Subcutaneous adipose tissue (tissue), 4 donors: ENCODE results near the gene SLC16A12. TPM values are rescaled to one million over a fixed set of nuclear protein-coding genes. Genes with fewer than 3 reads are reported as not detected.

Experiments
- CTCF ChIP-seq: fragments of 450-650 bp; IDR thresholded peaks from one replicate; pipeline ENCODE4 v1.5.1; 2016; ENCODE audit warnings: low read depth, mild to moderate bottlenecking, control low read depth, antibody characterized with exemption, moderate library complexity
- total RNA-seq, 4 donors: library from RNA; depleted of rRNA; stranded (reverse); fragments of >200 nt; gene quantifications; one replicate each; pipeline ENCODE4 v1.1.0, GENCODE V29; 2016

SLC16A12 gene
- total RNA-seq, 4 donors from 2014 or later: 1.0 to 8.9 (median 4.2) TPM

GRCh38 chr10:89531359-89531758 is 4.0 kb downstream of the SLC16A12 start:
- no peak for TF ChIP-seq CTCF

- no peak for TF ChIP-seq CTCF
Measured at GRCh38 chr10:89526358-89526757, 9.0 kb downstream of the SLC16A12 start.

GRCh38 chr10:89525556-89525955 is 9.8 kb downstream of the SLC16A12 start:
- no peak for TF ChIP-seq CTCF

- TF ChIP-seq CTCF: no peak
Measured at GRCh38 chr10:89524279-89524678, 11.1 kb downstream of the SLC16A12 start.

- no peak for TF ChIP-seq CTCF
Measured at GRCh38 chr10:89523274-89523673, 12.1 kb downstream of the SLC16A12 start.

- no peak for TF ChIP-seq CTCF
Measured at GRCh38 chr10:89522463-89522862, 12.9 kb downstream of the SLC16A12 start.

GRCh38 chr10:89521368-89521767 is 14.0 kb downstream of the SLC16A12 start:
- TF ChIP-seq CTCF: no peak
